OCI-LY1 (cell line): Measurements from ENCODE around the gene FUT8.

Experiments
- H2AFZ ChIP-seq: fragments of 200-600 bp; sonication (generic), shearing (Covaris generic); 2 replicates; pipeline ENCODE4 v1.6.0; 2014; ENCODE audit warnings: antibody characterized with exemption, mild to moderate bottlenecking, low read length
- H3F3A ChIP-seq: fragments of 200-600 bp; sonication (generic), shearing (Covaris generic); 2 replicates; pipeline ENCODE4 v1.6.0; 2014; ENCODE audit warnings: mild to moderate bottlenecking, antibody characterized with exemption, low read length, moderate library complexity; ENCODE audit not compliant: insufficient read depth
- H3K27ac ChIP-seq: fragments of 200-600 bp; sonication (generic); 2 replicates; pipeline ENCODE4 v1.5.1; 2014; ENCODE audit warnings: low read length, mixed run types, mild to moderate bottlenecking, low read depth; ENCODE audit not compliant: poor library complexity, severe bottlenecking
- H3K27me3 ChIP-seq: fragments of 200-600 bp; sonication (generic); 2 replicates; pipeline ENCODE4 v1.6.0; 2014; ENCODE audit warnings: antibody characterized with exemption, mild to moderate bottlenecking, low read length, moderate library complexity; ENCODE audit not compliant: insufficient read depth
- H3K36me3 ChIP-seq: fragments of 200-600 bp; sonication (generic); 2 replicates; pipeline ENCODE4 v1.6.1; 2014; ENCODE audit warnings: mild to moderate bottlenecking, antibody characterized with exemption, low read length, moderate library complexity, mixed read lengths; ENCODE audit not compliant: insufficient read depth
- H3K4me1 ChIP-seq: fragments of 200-600 bp; sonication (generic); 2 replicates; pipeline ENCODE4 v1.5.1; 2014; ENCODE audit warnings: mild to moderate bottlenecking, low read length, moderate library complexity; ENCODE audit not compliant: insufficient read depth, severe bottlenecking
- H3K4me2 ChIP-seq: fragments of 200-600 bp; sonication (generic), shearing (Covaris generic); 2 replicates; pipeline ENCODE4 v1.6.1; 2014; ENCODE audit warnings: low read length
- H3K4me3 ChIP-seq: fragments of 200-600 bp; sonication (generic); 2 replicates; pipeline ENCODE4 v1.5.1; 2014; ENCODE audit warnings: low read length, low read depth, mild to moderate bottlenecking, mixed read lengths; ENCODE audit not compliant: poor library complexity, severe bottlenecking
- H3K79me2 ChIP-seq: fragments of 200-600 bp; shearing (Covaris generic); 2 replicates; pipeline ENCODE4 v1.6.1; 2016; ENCODE audit warnings: mixed run types, low read length, mixed read lengths; ENCODE audit not compliant: insufficient read depth
- H3K9ac ChIP-seq: fragments of 200-600 bp; sonication (generic), shearing (Covaris generic); 2 replicates; pipeline ENCODE4 v1.6.1; 2014; ENCODE audit warnings: mild to moderate bottlenecking, low read length, mixed read lengths
- H3K9me2 ChIP-seq: fragments of 200-600 bp; sonication (generic), shearing (Covaris generic); 2 replicates; pipeline ENCODE4 v1.6.1; 2014; ENCODE audit warnings: low read depth, mild to moderate bottlenecking, low read length, mixed read lengths
- H3K9me3 ChIP-seq: fragments of 200-600 bp; shearing (Covaris generic); 2 replicates; pipeline ENCODE4 v1.6.1; 2014; ENCODE audit warnings: low read length, mixed read lengths
- H4K20me1 ChIP-seq: fragments of 200-600 bp; sonication (generic), shearing (Covaris generic); 2 replicates; pipeline ENCODE4 v1.6.0; 2016; ENCODE audit warnings: mild to moderate bottlenecking, low read length; ENCODE audit not compliant: insufficient read depth
- EZH2 ChIP-seq: fragments of 200-600 bp; sonication (generic), shearing (Covaris generic); IDR thresholded peaks from 2 replicates; pipeline ENCODE4 v1.8.0; 2017; ENCODE audit warnings: borderline replicate concordance, mixed run types, mild to moderate bottlenecking, antibody characterized with exemption, low read length, moderate library complexity, mixed read lengths
- TF ChIP-seq, protein P1 (sequence below): fragments of 200-600 bp; sonication (generic), shearing (Covaris generic); IDR thresholded peaks from 2 replicates; pipeline ENCODE4 v1.5.1; 2017; ENCODE audit warnings: mild to moderate bottlenecking, antibody characterized with exemption, low read length, moderate library complexity, mixed read lengths

The FUT8 gene

DNA sequence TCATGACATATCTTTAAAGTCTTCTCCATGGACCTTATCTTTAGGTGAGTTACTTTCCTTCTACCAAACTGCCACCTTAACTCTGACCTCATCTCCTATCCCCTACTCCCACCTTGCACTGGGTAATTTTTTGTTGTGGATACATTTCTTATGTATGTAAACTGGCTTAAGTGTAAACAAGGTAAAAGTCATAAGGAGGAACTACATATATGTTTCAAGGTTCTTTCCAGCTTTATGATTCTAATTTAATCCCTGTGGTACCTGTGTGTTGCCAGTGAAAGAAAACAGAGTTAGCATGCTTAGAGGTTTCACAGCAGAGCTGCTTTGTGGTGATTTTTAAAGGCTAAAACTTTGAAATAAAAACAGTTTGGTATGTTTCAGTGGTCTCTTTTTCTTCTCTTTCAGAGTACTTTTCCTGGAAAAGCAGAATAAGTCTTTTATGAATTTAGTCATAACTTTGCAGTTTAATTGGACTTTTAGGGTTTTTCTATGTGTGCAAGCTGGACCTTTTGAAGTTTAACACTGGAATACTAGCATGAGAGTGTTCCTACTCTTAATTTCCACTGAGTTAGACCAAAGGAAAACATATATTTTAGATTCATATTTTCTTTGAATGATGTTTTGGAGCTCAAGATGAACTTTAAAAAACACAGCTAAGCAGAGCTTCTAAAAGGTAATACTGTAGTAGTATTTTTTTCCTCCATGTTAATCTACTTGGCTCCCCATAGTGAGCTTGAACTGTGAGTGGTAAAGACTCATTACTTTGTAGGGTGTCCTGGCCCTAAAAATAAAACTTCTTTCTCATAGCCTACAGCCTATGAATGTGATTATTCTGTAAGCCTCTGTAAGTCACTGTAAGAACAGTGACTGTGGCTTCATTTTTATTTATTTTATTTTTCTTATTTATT, 105.4 kb downstream of the FUT8 start:
- H3K27me3 ChIP-seq = no peaks in the 10 kb centered on the region
- H3K9me3 ChIP-seq = peaks cover 7% of the 10 kb centered on the region
- no peak overlapping the region for H2AFZ ChIP-seq
- H4K20me1 ChIP-seq = no peaks in the 10 kb centered on the region
- no peak overlapping the region for H3K4me2 ChIP-seq
- no peaks in the 10 kb centered on the region; the same call in 1 of the 2 replicates for H3F3A ChIP-seq
- no peaks in the 10 kb centered on the region for H3K4me1 ChIP-seq
- H3K9me2 ChIP-seq = no peaks in the 10 kb centered on the region
- no peaks in the 10 kb centered on the region; the same call in 1 of the 2 replicates for H3K36me3 ChIP-seq
- no peak overlapping the region for H3K4me3 ChIP-seq
- TF ChIP-seq, protein P1, sequence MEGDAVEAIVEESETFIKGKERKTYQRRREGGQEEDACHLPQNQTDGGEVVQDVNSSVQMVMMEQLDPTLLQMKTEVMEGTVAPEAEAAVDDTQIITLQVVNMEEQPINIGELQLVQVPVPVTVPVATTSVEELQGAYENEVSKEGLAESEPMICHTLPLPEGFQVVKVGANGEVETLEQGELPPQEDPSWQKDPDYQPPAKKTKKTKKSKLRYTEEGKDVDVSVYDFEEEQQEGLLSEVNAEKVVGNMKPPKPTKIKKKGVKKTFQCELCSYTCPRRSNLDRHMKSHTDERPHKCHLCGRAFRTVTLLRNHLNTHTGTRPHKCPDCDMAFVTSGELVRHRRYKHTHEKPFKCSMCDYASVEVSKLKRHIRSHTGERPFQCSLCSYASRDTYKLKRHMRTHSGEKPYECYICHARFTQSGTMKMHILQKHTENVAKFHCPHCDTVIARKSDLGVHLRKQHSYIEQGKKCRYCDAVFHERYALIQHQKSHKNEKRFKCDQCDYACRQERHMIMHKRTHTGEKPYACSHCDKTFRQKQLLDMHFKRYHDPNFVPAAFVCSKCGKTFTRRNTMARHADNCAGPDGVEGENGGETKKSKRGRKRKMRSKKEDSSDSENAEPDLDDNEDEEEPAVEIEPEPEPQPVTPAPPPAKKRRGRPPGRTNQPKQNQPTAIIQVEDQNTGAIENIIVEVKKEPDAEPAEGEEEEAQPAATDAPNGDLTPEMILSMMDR = no peak
- no peak for TF ChIP-seq EZH2
- no peak overlapping the region for H3K9ac ChIP-seq
- H3K27ac ChIP-seq = no peak overlapping the region
- H3K79me2 ChIP-seq = peaks cover 35% of the 10 kb centered on the region

DNA sequence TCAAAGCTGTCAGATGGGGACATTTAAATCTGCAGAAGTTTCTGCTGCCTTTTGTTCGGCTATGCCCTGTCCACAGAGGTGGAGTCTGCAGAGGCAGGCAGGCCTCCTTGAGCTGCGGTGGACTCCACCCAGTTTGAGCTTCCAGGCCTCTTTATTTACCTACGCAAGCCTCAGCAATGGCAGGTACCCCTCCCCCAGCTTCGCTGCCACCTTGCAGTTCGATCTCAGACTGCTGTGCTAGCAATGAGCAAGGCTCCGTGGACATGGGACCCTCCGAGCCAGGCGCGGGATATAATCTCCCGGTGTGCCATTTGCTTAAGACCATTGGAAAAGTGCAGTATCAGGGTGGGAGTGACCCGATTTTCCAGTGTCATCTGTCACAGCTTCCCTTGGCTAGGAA, 115.5 kb downstream of the FUT8 start:
- Histone ChIP-seq H3K9ac (no peak overlapping the region), H3K4me1 (peaks cover 10% of the 10 kb centered on the region), H3K27me3 (no peaks in the 10 kb centered on the region), H3K9me2 (no peaks in the 10 kb centered on the region), H3K36me3 (no peaks in the 10 kb centered on the region), H3K4me2 (no peak overlapping the region), H3F3A (no peaks in the 10 kb centered on the region), H3K27ac (no peak overlapping the region), H2AFZ (no peak overlapping the region), H4K20me1 (no peaks in the 10 kb centered on the region), H3K9me3 (peaks cover 3% of the 10 kb centered on the region; the same call in 1 of the 2 replicates), H3K79me2 (peaks cover 13% of the 10 kb centered on the region), H3K4me3 (no peak overlapping the region)
- TF ChIP-seq, protein P1 = no peak
- TF ChIP-seq EZH2 = no peak

- Histone ChIP-seq H3K79me2 (peaks cover 30% of the 10 kb centered on the region), H3K27me3 (no peaks in the 10 kb centered on the region), H3K27ac (no peak overlapping the region), H2AFZ (no peak overlapping the region), H4K20me1 (no peaks in the 10 kb centered on the region), H3K4me1 (peaks cover 10% of the 10 kb centered on the region), H3F3A (no peaks in the 10 kb centered on the region), H3K9me3 (peaks cover 18% of the 10 kb centered on the region), H3K4me2 (no peak overlapping the region), H3K9me2 (no peaks in the 10 kb centered on the region), H3K9ac (no peak overlapping the region), H3K4me3 (no peak overlapping the region), H3K36me3 (no peaks in the 10 kb centered on the region)
- no peak for TF ChIP-seq EZH2
- TF ChIP-seq, protein P1 = no peak
These were observed 118.6 kb downstream of the FUT8 start for GRCh38 chr14:65531148-65531547.
